GM19025 (cell line): ENCODE results near the gene RXFP2.

Experiments
- ATAC-seq: cut with Tn5 transposase; IDR thresholded peaks from one replicate; pipeline ENCODE4 v1.9.1; 2021; ENCODE audit warnings: mild to moderate bottlenecking, low read depth, moderate library complexity; ENCODE audit not compliant: unreplicated experiment

RXFP2 gene

DNA sequence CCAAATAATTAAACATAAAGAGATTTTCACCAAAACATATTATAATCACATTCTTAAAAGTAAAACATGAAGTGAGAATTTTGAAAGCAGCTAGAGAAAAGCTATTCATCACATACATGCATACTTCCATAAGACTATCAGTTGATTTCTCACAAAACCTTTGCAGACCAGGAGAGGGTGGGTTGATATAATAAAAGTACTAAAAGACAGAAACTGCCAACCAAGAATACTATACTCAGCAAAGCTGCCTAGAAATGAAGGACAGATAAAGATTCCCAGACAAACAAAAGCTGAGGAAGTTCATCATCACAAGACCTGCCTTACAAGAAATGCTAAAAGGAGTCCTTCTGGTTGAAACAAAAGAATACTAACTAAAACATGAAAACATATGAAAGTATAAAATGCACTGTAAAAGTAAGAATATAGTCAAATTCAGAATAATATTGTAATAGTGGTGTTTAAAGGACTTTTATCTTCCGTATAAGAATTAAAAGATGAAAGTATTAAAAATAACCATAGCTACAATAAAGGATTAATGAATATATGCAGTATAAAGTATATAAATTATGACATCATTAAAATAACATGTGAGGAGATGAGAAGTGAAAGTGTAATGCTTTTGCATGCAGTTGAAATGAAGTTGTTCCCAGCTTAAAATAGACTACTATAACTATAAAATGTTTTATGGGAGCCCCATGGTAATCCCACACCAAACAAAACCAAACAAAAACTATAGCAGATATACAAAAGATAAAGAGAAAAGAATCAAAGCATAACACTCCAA, 76.2 kb downstream of the RXFP2 start:
- no peak for ATAC-seq

DNA sequence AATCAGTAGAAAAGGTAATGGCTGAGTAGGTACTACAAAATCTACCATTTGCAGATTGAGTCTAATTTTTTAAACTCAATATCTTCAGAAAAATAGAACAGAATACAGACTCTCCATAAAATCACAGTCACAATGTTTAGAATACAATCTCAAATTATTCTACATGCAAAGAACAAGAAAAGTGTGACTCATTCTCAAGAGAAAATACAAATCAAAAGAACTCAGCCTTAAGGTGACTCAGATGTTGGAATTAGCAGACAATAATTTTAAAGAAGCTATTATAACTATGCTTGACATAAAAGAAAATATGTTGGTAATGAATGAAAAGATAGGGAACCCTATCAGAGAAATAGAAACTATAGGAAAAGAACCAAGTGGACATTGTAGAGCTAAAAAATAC, 78.9 kb downstream of the RXFP2 start:
- ATAC-seq, result no peak

- no peak for ATAC-seq
These were observed 85.6 kb downstream of the RXFP2 start for GRCh38 chr13:31824705-31825517.

DNA sequence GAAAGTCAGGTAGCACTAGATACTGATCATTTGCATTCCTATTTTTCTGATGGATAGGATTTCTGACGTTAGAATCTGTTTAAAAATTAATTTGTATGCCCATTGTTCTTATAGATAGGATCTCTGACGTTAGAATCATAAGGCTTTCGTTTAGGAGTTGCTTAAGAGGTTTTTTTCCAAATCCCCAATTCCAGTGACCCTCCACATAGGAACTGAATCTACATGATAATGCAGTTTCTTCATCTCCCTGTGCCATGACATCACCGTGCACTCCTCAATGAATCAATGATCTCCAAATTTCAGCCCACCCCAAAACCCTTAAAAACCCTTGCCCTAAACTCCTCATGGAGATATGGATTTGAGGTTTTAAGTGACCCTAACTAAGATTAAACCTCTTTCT, 87.2 kb downstream of the RXFP2 start:
- ATAC-seq, result no peak

GRCh38 chr13:31827707-31828106, 88.4 kb downstream of the RXFP2 start:
- ATAC-seq, result no peak

DNA sequence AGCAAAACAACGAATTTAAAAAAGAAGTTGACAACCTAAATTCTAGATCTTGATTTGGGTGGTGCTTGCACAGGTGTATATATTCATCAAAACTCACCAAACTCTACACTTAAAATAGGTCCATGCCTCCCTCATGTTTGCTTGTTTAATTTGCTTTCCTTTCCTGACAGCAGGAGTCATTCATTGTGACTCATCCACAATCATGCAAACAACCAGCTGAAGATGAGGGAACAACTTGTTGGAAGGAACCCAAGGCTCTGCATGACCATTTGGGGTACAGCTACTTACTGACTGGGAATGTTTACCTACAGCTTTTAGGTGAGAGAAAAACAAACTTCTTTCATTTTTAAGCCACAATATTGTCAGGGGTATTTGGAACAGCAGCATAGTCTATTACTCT, 96.6 kb downstream of the RXFP2 start:
- no peak for ATAC-seq

GRCh38 chr13:31843044-31843443, 103.7 kb downstream of the RXFP2 start:
- ATAC-seq, result no peak

DNA sequence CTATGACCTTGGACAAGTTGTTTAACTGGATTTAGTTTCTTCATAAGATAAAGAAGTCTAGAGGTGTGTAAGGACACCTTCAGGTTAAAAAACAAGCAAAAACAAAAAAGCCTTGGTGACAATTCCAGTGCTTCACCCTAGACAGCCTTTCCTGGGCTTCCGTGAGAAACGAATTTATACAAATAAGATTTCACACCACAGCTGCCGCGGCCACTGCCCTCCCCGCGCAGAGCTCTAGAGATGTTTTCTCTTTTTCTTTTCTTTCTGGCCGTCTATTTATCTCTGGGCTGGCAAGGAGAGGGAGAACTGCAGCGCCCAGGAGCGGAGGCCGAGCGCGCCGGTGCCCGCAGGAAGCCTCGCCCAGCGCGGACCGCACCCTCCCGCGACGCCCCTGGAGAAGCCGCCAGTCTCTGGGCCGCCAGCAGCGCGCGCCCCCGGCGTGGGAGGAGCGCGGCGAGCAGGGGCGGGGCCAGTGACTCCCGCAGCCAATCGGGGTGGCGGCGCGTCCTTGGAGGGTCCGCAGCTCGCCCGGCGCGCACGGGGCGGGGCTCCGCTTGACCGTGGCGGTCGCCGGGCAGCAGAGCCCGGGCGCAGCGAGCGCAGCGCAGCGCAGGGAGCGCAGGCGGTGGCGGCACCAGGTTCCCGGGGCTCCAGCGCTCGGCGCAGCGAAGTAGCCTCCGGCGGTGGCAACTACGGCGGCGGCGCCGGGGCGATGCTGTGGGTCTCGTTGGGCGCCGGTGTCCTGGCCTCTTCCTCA, 107.0 kb downstream of the RXFP2 start:
- ATAC-seq, result peak; percentile 99

GRCh38 chr13:31846961-31847752, 107.8 kb downstream of the RXFP2 start:
- ATAC-seq, result no peak

GRCh38 chr13:31848621-31849020, 109.3 kb downstream of the RXFP2 start:
- ATAC-seq, result no peak

- ATAC-seq, result no peak
These were observed 109.9 kb downstream of the RXFP2 start for GRCh38 chr13:31849206-31849605.

GRCh38 chr13:31850041-31850555, 110.8 kb downstream of the RXFP2 start:
- no peak for ATAC-seq

GRCh38 chr13:31851216-31851615, 111.9 kb downstream of the RXFP2 start:
- no peak for ATAC-seq
